Spinal cord (tissue), 10 donors: ENCODE measurements around the gene NOP9. TPM values are rescaled to one million over a fixed set of nuclear protein-coding genes. Genes with fewer than 3 reads are reported as not detected.

ENCODE experiments used
- DNase-seq, 6 donors: peaks; one replicate each; pipeline versions ENCODE4 v3.0.0 to v3.0.0-alpha.2; 2013 to 2015; ENCODE audit warnings: low spot score in 6 of 6, low read depth in 4 of 6
- H3K27ac ChIP-seq: one replicate; pipeline ENCODE4 v1.5.1; 2013; ENCODE audit warnings: low read depth, low read length, control low read depth
- H3K27me3 ChIP-seq: one replicate; pipeline ENCODE4 v1.6.1; 2013; ENCODE audit warnings: low read length; ENCODE audit not compliant: control insufficient read depth, insufficient read depth
- H3K36me3 ChIP-seq: one replicate; pipeline ENCODE4 v1.6.1; 2013; ENCODE audit warnings: low read length; ENCODE audit not compliant: control insufficient read depth, insufficient read depth
- H3K4me1 ChIP-seq: one replicate; pipeline ENCODE4 v1.6.1; 2013; ENCODE audit warnings: low read length; ENCODE audit not compliant: control insufficient read depth, insufficient read depth
- H3K4me3 ChIP-seq: one replicate; pipeline ENCODE4 v1.5.1; 2013; ENCODE audit warnings: low read depth, low read length, control low read depth
- H3K9me3 ChIP-seq: one replicate; pipeline ENCODE4 v1.6.1; 2013; ENCODE audit warnings: low read length; ENCODE audit not compliant: control insufficient read depth, insufficient read depth
- WGBS: methylation state at CpG from one replicate; pipeline ENCODE4 v1.1.5; 2013; ENCODE audit warnings: missing lambda C conversion rate; ENCODE audit not compliant: insufficient coverage; 5-methylcytosine and 5-hydroxymethylcytosine counted together
- polyA plus RNA-seq, 2 donors: library from polyadenylated mRNA; unstranded; fragments of 120-200 nt; gene quantifications; one replicate each; pipeline ENCODE4 v1.2.1, GENCODE V29; 2013; ENCODE audit not compliant: insufficient read length in 2 of 2
- total RNA-seq, 2 donors: library from RNA; depleted of rRNA in 1 of 2; stranded (reverse); fragments of 120-200 nt in 1 of 2; fragments of >200 nt in 1 of 2; gene quantifications; one replicate each; pipeline versions ENCODE4 v1.2.3 to v1.2.4, GENCODE V29; 2013 to 2014
- donor health status: healthy.

The NOP9 gene
- total and polyA plus RNA-seq, 4 donors = 18.7 to 27.7 (median 23.6) TPM

- Histone ChIP-seq H3K9me3 (no peaks in the 10 kb centered on the region), H3K27ac (no peak overlapping the region), H3K27me3 (peaks cover 58% of the 10 kb centered on the region), H3K4me3 (no peak overlapping the region), H3K4me1 (peaks cover 42% of the 10 kb centered on the region), H3K36me3 (no peaks in the 10 kb centered on the region)
- DNase-seq = no peak
- WGBS = 54% methylated on average over 22 of the region's 26 CpGs
Observed at GRCh38 chr14:24331731-24332267, 32.1 kb downstream of the NOP9 start.

GRCh38 chr14:24332268-24332993 lies 32.8 kb downstream of the NOP9 start:
- no peaks in the 10 kb centered on the region for H3K9me3 ChIP-seq
- H3K4me3 ChIP-seq = peak overlapping the region; percentile 33
- 3% methylated on average over 56 of the region's 56 CpGs for WGBS
- DNase-seq = peak in 3 of 6 donors; percentile 39 to 93 (median 82)
- no peak overlapping the region for H3K27ac ChIP-seq
- peaks cover 42% of the 10 kb centered on the region for H3K4me1 ChIP-seq
- peaks cover 64% of the 10 kb centered on the region for H3K27me3 ChIP-seq
- no peaks in the 10 kb centered on the region for H3K36me3 ChIP-seq

GRCh38 chr14:24334431-24335291 lies 35.0 kb downstream of the NOP9 start, which contains the start of gene ADCY4:
Gene ADCY4, minus strand, starts transcription at chr14:24335071. Its CDS starts 419 bp downstream, at chr14:24334652.
- 1% methylated on average over 57 of the region's 65 CpGs for WGBS
- DNase-seq = no peak
- peaks cover 52% of the 10 kb centered on the region for H3K4me1 ChIP-seq
- no peaks in the 10 kb centered on the region for H3K9me3 ChIP-seq
- peak within 1 kb of the TSS; percentile 11 for H3K27ac ChIP-seq
- peak within 1 kb of the TSS; percentile 22 for H3K4me3 ChIP-seq
- H3K27me3 ChIP-seq = peaks cover 86% of the 10 kb centered on the region
- no peaks in the 10 kb centered on the region for H3K36me3 ChIP-seq

GRCh38 chr14:24335461-24336171 lies 36.0 kb downstream of the NOP9 start:
- H3K27me3 ChIP-seq = peaks cover 96% of the 10 kb centered on the region
- no peak for DNase-seq
- no peaks in the 10 kb centered on the region for H3K9me3 ChIP-seq
- WGBS = 53% methylated on average over 10 of the region's 12 CpGs
- H3K36me3 ChIP-seq = no peaks in the 10 kb centered on the region
- H3K4me3 ChIP-seq = no peak overlapping the region
- H3K4me1 ChIP-seq = peaks cover 56% of the 10 kb centered on the region
- no peak overlapping the region for H3K27ac ChIP-seq

- WGBS = 79% methylated on average over 5 of the region's 7 CpGs
- H3K4me1 ChIP-seq = peaks cover 49% of the 10 kb centered on the region
- H3K27me3 ChIP-seq = peaks cover 90% of the 10 kb centered on the region
- H3K36me3 ChIP-seq = no peaks in the 10 kb centered on the region
- no peak for DNase-seq
- H3K27ac ChIP-seq = no peak overlapping the region
- no peaks in the 10 kb centered on the region for H3K9me3 ChIP-seq
- H3K4me3 ChIP-seq = no peak overlapping the region
Observed at GRCh38 chr14:24337144-24337823, 37.6 kb downstream of the NOP9 start.

- H3K9me3 ChIP-seq = no peaks in the 10 kb centered on the region
- DNase-seq = no peak
- peaks cover 43% of the 10 kb centered on the region for H3K4me1 ChIP-seq
- peaks cover 85% of the 10 kb centered on the region for H3K27me3 ChIP-seq
- H3K4me3 ChIP-seq = no peak overlapping the region
- no peaks in the 10 kb centered on the region for H3K36me3 ChIP-seq
- no peak overlapping the region for H3K27ac ChIP-seq
- WGBS = 73% methylated on average over 7 of the region's 8 CpGs
Observed at GRCh38 chr14:24337824-24338175, 38.1 kb downstream of the NOP9 start.

- Histone ChIP-seq H3K4me1 (peaks cover 33% of the 10 kb centered on the region), H3K27ac (no peak overlapping the region), H3K36me3 (no peaks in the 10 kb centered on the region), H3K27me3 (peaks cover 77% of the 10 kb centered on the region), H3K9me3 (no peaks in the 10 kb centered on the region), H3K4me3 (no peak overlapping the region)
- DNase-seq = no peak
- WGBS = 55% methylated on average over 14 of the region's 14 CpGs
Observed at GRCh38 chr14:24338843-24339242, 39.2 kb downstream of the NOP9 start.

GRCh38 chr14:24339284-24340151 lies 39.9 kb downstream of the NOP9 start, which contains the start of gene RIPK3:
Gene RIPK3, minus strand, starts transcription at chr14:24339991. Its CDS starts 165 bp downstream, at chr14:24339826.
- no peaks in the 10 kb centered on the region for H3K9me3 ChIP-seq
- H3K4me1 ChIP-seq = peaks cover 27% of the 10 kb centered on the region
- H3K36me3 ChIP-seq = no peaks in the 10 kb centered on the region
- DNase-seq = no peak
- 6% methylated on average over 36 of the region's 51 CpGs for WGBS
- peaks cover 71% of the 10 kb centered on the region for H3K27me3 ChIP-seq
- H3K27ac ChIP-seq = no peak within 1 kb of the TSS
- H3K4me3 ChIP-seq = peak within 1 kb of the TSS; percentile 22
